Testis (tissue), 3 donors: ENCODE results near the gene DNAJC18. TPM values are rescaled to one million over a fixed set of nuclear protein-coding genes. Genes with fewer than 3 reads are reported as not detected.

Experiments used
- DNase-seq: peaks from one replicate; pipeline ENCODE4 v3.0.0-alpha.2; 2019
- H3K27ac ChIP-seq, 2 donors: fragments of 200-600 bp; sonication (generic); one replicate each; pipeline ENCODE4 v1.5.1; 2019
- H3K27me3 ChIP-seq: fragments of 200-600 bp; sonication (generic); one replicate; pipeline ENCODE4 v1.5.1; 2019
- H3K36me3 ChIP-seq: fragments of 200-600 bp; sonication (generic); one replicate; pipeline ENCODE4 v1.5.1; 2017; ENCODE audit warnings: low read depth; ENCODE audit errors: missing control alignments
- H3K4me1 ChIP-seq: fragments of 200-600 bp; sonication (generic); one replicate; pipeline ENCODE4 v1.5.1; 2019
- H3K4me3 ChIP-seq, 2 donors: fragments of 200-600 bp; sonication (generic); one replicate each; pipeline ENCODE4 v1.5.1; 2017 to 2019
- H3K9me3 ChIP-seq: fragments of 200-600 bp; sonication (generic); one replicate; pipeline ENCODE4 v1.5.1; 2017
- POLR2A ChIP-seq: fragments of 450-650 bp; IDR thresholded peaks from one replicate; pipeline ENCODE4 v1.6.1; 2017; ENCODE audit warnings: antibody characterized with exemption, mild to moderate bottlenecking, moderate library complexity
- WGBS, 2 donors: methylation state at CpG; one replicate each; pipeline ENCODE4 v1.1.5; 2018; 5-methylcytosine and 5-hydroxymethylcytosine counted together
- intact Hi-C: fragments of 100-400 bp; cut with DNase I; formaldehyde crosslinking; loops from one replicate; pipeline ENCODE4 v1.15.1; 2023; ENCODE audit warnings: low total_unique reads
- polyA plus RNA-seq: library from polyadenylated mRNA; stranded (reverse); fragments of 350-450 nt; fragmentation: Illumina TruSeq; extraction: RNeasy Lipid Tissue Mini Kit (QIAGEN cat#74804); gene quantifications from one replicate; pipeline ENCODE4 v1.2.3, GENCODE V29; 2014; ENCODE audit warnings: low read depth, low replicate concordance; ENCODE audit not compliant: insufficient read depth
- total RNA-seq, 2 donors: library from RNA; depleted of rRNA; stranded (reverse); fragments of >200 nt; gene quantifications; one replicate each; pipeline ENCODE4 v1.2.3, GENCODE V29; 2016
- TF ChIP-seq, protein P1 (sequence below), 3 experiments: fragments of 450-650 bp in 2 of 3; fragments of 200-600 bp in 1 of 3; sonication (generic) in 1 of 3; IDR thresholded peaks; one replicate each; pipeline ENCODE4 v1.5.1; 2016 to 2019; ENCODE audit warnings: antibody characterized with exemption in 3 of 3, mild to moderate bottlenecking in 2 of 3, moderate library complexity in 1 of 3

The DNAJC18 gene
- total and polyA plus RNA-seq, 3 donors from 2014 or later = 45.0 to 283 (median 98.3) TPM

DNA sequence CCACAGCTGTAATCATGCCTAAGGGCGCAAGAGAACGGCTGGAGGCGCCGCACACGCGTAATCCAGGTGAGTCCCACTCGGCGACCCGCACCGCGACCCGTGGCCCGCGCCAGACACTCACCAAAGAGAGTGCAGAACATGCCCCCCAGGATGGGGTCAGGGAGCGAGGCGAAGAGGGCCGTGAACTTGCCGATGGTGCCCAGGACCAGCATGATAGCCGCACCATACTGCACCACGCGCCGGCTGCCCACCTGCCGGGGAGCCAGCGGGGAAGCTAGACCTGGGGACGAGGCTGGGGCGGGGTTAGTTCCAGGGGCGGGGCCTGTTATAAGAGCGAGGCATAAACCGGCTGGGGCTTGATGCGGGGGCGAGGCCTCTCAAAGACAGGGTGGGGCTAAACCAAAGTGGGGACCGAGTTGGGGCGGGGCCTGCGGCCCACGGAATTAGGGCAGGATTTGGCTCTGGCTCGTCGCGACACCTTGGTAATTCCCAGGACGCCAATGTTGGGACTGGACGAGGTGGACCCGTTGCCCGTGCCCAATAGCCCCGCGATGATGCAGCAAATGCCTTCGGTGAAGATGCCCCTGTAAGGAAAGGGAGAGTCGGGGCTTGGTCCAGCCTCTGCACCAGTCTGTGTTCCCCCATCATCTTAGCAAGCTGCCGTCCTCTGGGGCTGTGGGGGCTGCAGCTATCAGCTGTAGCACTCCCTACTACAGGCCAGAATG, 61.1 kb downstream of the DNAJC18 start:
- DNase-seq = no peak
- Histone ChIP-seq H3K27ac (no peak overlapping the region), H3K9me3 (no peaks in the 10 kb centered on the region), H3K36me3 (no peaks in the 10 kb centered on the region), H3K27me3 (no peaks in the 10 kb centered on the region), H3K4me1 (no peaks in the 10 kb centered on the region), H3K4me3 (peak overlapping the region in 1 of 2 donors; percentile 2)
- WGBS, 2 donors = 55 to 60% methylated on average over 26 to 47 of the region's 47 CpGs
- no peak for TF ChIP-seq POLR2A
- TF ChIP-seq, protein P1, sequence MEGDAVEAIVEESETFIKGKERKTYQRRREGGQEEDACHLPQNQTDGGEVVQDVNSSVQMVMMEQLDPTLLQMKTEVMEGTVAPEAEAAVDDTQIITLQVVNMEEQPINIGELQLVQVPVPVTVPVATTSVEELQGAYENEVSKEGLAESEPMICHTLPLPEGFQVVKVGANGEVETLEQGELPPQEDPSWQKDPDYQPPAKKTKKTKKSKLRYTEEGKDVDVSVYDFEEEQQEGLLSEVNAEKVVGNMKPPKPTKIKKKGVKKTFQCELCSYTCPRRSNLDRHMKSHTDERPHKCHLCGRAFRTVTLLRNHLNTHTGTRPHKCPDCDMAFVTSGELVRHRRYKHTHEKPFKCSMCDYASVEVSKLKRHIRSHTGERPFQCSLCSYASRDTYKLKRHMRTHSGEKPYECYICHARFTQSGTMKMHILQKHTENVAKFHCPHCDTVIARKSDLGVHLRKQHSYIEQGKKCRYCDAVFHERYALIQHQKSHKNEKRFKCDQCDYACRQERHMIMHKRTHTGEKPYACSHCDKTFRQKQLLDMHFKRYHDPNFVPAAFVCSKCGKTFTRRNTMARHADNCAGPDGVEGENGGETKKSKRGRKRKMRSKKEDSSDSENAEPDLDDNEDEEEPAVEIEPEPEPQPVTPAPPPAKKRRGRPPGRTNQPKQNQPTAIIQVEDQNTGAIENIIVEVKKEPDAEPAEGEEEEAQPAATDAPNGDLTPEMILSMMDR (IDR thresholded peaks at IDR 0.05) = no peak
- intact Hi-C loops = no loop called here

DNA sequence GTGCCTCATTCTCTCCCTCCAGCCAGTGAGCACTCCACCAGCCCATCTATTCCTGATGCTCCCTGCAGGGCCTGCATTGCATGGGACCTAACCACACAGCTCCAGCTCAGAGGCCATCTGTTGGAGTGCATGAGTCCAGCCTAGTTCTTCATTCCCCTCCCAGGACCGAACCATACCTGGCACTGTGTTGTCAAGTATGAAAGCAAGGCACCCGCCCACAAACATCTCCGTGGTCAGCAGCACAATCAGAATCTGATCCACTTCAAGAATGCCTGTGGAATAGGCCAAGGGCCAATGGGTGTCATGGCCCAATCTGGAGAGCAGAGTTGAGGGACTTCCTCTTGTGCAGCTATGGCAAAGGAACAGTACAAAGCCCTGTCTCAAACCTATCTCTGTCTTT, 62.1 kb downstream of the DNAJC18 start:
- Histone ChIP-seq H3K27ac (no peak overlapping the region), H3K36me3 (no peaks in the 10 kb centered on the region), H3K27me3 (no peaks in the 10 kb centered on the region), H3K4me1 (no peaks in the 10 kb centered on the region), H3K4me3 (no peak overlapping the region), H3K9me3 (no peaks in the 10 kb centered on the region)
- 89 to 93% methylated on average over 2 to 3 of the region's 3 CpGs for WGBS, 2 donors
- intact Hi-C loops = no loop called here
- TF ChIP-seq, protein P1 (IDR thresholded peaks at IDR 0.05) = no peak
- no peak for TF ChIP-seq POLR2A
- DNase-seq = no peak

DNA sequence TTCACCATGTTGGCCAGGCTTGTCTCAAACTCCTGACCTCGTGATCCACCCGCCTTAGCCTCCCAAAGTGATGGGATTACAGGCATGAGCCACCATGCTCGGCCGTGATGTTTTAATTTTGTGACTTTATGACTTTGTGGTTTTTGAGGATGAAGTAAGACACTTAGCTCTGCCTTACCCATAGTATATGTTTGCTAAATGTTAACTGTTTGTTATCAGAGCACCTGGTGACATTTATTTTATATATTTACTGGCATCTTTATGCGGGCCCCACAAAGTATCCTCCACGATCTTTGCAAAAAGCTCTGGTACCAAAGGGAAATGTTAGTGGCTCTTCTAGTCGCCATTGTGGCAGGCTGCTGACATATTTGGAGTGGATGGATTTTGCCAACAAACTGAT, 63.0 kb downstream of the DNAJC18 start:
- 96 to 97% methylated on average over 7 of the region's 7 CpGs for WGBS, 2 donors
- no peak for TF ChIP-seq POLR2A
- TF ChIP-seq, protein P1 (IDR thresholded peaks at IDR 0.05) = no peak
- no peak overlapping the region for H3K4me3 ChIP-seq
- H3K9me3 ChIP-seq = no peaks in the 10 kb centered on the region
- no peak overlapping the region for H3K27ac ChIP-seq
- no peaks in the 10 kb centered on the region for H3K4me1 ChIP-seq
- intact Hi-C loops = no loop called here
- H3K36me3 ChIP-seq = no peaks in the 10 kb centered on the region
- H3K27me3 ChIP-seq = no peaks in the 10 kb centered on the region
- no peak for DNase-seq

DNA sequence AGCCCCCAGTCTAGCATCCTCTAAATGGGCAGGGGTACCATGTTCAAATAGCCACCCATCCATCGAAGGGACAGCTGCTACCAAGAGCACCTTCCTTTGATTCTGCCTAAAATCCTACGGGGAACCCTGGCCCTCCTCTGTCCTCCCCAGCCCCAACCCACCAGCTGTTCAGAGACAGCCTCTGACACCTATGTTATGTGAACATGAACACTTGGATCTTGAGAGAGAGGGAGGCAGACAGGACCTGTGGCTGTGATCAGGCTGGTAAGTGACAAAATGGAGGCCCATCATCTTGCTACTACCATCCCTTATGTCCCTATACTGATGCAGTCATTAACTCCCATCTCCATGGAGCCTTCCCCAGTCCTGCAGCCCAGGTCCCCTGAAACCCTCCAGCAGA, 64.4 kb downstream of the DNAJC18 start:
- intact Hi-C loops = no loop called here
- Histone ChIP-seq H3K36me3 (no peaks in the 10 kb centered on the region), H3K27me3 (no peaks in the 10 kb centered on the region), H3K9me3 (no peaks in the 10 kb centered on the region), H3K4me1 (no peaks in the 10 kb centered on the region), H3K4me3 (no peak overlapping the region), H3K27ac (no peak overlapping the region)
- 90 to 94% methylated on average over 2 of the region's 2 CpGs for WGBS, 2 donors
- DNase-seq = no peak
- TF ChIP-seq, protein P1 (IDR thresholded peaks at IDR 0.05) = no peak
- TF ChIP-seq POLR2A = no peak
